Esophagus squamous epithelium (tissue), 5 donors: ENCODE measurements around the gene ANXA11. TPM values are rescaled to one million over a fixed set of nuclear protein-coding genes. Genes with fewer than 3 reads are reported as not detected.
"Not testable (repeated sequence)": the region's sequence is repeated elsewhere in the genome, so short reads cannot be mapped to it uniquely, and the experiment has no call there.

Experiments used
- DNase-seq: peaks from one replicate; lab custom pipeline; 2025; lab: John Stamatoyannopoulos, UW
- H3K27ac ChIP-seq, 4 donors: fragments of 200-600 bp; sonication (generic); one replicate each; pipeline ENCODE4 v1.5.1; 2016 to 2019; ENCODE audit warnings: mild to moderate bottlenecking in 1 of 4
- H3K27me3 ChIP-seq, 4 donors: fragments of 200-600 bp; sonication (generic); 1 replicate in 3 of 4; 2 replicates in 1 of 4; pipeline versions ENCODE4 v1.5.1 to v1.6.0; 2017 to 2021; ENCODE audit warnings: antibody characterized with exemption in 1 of 4
- H3K36me3 ChIP-seq, 3 donors: fragments of 200-600 bp; sonication (generic); one replicate each; pipeline ENCODE4 v1.5.1; 2016 to 2019
- H3K4me1 ChIP-seq, 3 donors: fragments of 200-600 bp; sonication (generic); one replicate each; pipeline ENCODE4 v1.5.1; 2017 to 2019
- H3K4me3 ChIP-seq, 4 donors: fragments of 200-600 bp; sonication (generic); 1 replicate in 3 of 4; 2 replicates in 1 of 4; pipeline ENCODE4 v1.5.1; 2016 to 2019; ENCODE audit warnings: mild to moderate bottlenecking in 2 of 4, moderate library complexity in 1 of 4
- H3K9me3 ChIP-seq, 3 donors: fragments of 200-600 bp; sonication (generic); one replicate each; pipeline ENCODE4 v1.5.1; 2016 to 2019
- POLR2A ChIP-seq, 4 donors: fragments of 450-650 bp; IDR thresholded peaks; one replicate each; pipeline ENCODE4 v1.6.1; 2017; ENCODE audit warnings: antibody characterized with exemption in 4 of 4, mild to moderate bottlenecking in 4 of 4, moderate library complexity in 3 of 4
- WGBS, 2 donors: methylation state at CpG; one replicate each; pipeline ENCODE4 v1.1.5; 2018; 5-methylcytosine and 5-hydroxymethylcytosine counted together
- intact Hi-C: fragments of 100-400 bp; cut with DNase I; formaldehyde crosslinking; loops from one replicate; pipeline ENCODE4 v1.15.0; 2022
- total RNA-seq, 4 donors: library from RNA; depleted of rRNA; stranded (reverse); fragments of >200 nt; gene quantifications; one replicate each; pipeline ENCODE4 v1.1.0, GENCODE V29; 2016
- TF ChIP-seq, protein P1 (sequence below), 6 experiments: fragments of 450-650 bp in 4 of 6; fragments of 200-600 bp in 2 of 6; sonication (generic) in 2 of 6; IDR thresholded peaks; one replicate each; pipeline ENCODE4 v1.5.1; 2016 to 2019; ENCODE audit warnings: antibody characterized with exemption in 6 of 6, mild to moderate bottlenecking in 4 of 6, moderate library complexity in 4 of 6
- donor health status: DM: yes; HTN: yes; CAD: no.

Gene ANXA11
- total RNA-seq, 4 donors from 2014 or later = 131 to 243 (median 163) TPM

DNA sequence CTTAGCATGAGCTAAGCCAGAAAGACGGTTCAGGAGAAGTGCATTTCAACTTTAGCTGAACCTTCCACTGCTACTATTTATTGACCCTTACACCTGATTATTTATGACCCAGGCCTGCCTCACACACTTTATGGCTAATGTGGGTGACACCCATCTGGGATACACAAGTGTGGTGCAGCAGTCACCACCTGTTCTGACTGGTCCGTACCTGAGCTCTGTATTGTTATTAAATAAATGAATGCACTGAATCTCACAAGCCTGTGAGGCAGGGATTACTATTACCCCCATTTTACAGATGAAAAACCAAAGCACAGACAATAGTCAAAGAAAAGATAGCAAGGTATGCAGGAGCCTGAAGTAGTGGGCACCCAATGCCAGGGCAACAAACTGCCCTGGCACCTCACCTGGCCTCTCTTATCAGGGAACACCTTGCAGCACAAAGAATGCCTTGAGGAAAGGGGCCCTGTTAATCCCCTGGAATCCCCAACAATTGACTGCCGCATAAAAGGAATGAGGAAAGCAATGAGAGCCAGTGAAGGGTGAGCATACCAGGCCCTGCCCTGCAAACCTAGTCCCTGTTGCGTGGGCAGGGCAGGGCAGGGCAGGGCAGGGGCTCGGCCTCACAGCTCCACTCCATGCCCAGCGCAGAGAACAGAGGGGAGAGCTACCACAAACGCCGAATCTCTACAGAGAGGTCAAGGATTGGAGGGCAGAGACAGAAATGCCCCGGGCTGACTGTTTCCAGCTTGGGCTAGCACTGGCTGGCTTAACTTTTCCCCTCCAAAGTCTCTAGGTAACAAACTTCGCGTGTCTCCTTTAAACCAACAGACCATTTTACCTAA is 1.3 kb downstream of the ANXA11 start:
- 2 to 7% methylated on average over 10 to 11 of the region's 11 CpGs for WGBS, 2 donors
- H3K27me3 ChIP-seq = no peaks in the 10 kb centered on the region
- TF ChIP-seq, protein P1, sequence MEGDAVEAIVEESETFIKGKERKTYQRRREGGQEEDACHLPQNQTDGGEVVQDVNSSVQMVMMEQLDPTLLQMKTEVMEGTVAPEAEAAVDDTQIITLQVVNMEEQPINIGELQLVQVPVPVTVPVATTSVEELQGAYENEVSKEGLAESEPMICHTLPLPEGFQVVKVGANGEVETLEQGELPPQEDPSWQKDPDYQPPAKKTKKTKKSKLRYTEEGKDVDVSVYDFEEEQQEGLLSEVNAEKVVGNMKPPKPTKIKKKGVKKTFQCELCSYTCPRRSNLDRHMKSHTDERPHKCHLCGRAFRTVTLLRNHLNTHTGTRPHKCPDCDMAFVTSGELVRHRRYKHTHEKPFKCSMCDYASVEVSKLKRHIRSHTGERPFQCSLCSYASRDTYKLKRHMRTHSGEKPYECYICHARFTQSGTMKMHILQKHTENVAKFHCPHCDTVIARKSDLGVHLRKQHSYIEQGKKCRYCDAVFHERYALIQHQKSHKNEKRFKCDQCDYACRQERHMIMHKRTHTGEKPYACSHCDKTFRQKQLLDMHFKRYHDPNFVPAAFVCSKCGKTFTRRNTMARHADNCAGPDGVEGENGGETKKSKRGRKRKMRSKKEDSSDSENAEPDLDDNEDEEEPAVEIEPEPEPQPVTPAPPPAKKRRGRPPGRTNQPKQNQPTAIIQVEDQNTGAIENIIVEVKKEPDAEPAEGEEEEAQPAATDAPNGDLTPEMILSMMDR (IDR thresholded peaks at IDR 0.05) = no peak
- TF ChIP-seq POLR2A (IDR thresholded peaks at IDR 0.05) = peak in 3 of 4 donors; percentile 63 to 90 (median 76)
- peaks cover 48 to 94% (median 59%) of the 10 kb centered on the region in 3 donors for H3K4me1 ChIP-seq
- H3K36me3 ChIP-seq = peaks cover 0 to 11% (median 0%) of the 10 kb centered on the region in 3 donors
- intact Hi-C loops = no loop called here
- DNase-seq = no peak
- peak overlapping the region; percentile 66 to 95 (median 89) for H3K4me3 ChIP-seq
- H3K27ac ChIP-seq = peak overlapping the region; percentile 98 to 100 (median 100)
- no peaks in the 10 kb centered on the region for H3K9me3 ChIP-seq

DNA sequence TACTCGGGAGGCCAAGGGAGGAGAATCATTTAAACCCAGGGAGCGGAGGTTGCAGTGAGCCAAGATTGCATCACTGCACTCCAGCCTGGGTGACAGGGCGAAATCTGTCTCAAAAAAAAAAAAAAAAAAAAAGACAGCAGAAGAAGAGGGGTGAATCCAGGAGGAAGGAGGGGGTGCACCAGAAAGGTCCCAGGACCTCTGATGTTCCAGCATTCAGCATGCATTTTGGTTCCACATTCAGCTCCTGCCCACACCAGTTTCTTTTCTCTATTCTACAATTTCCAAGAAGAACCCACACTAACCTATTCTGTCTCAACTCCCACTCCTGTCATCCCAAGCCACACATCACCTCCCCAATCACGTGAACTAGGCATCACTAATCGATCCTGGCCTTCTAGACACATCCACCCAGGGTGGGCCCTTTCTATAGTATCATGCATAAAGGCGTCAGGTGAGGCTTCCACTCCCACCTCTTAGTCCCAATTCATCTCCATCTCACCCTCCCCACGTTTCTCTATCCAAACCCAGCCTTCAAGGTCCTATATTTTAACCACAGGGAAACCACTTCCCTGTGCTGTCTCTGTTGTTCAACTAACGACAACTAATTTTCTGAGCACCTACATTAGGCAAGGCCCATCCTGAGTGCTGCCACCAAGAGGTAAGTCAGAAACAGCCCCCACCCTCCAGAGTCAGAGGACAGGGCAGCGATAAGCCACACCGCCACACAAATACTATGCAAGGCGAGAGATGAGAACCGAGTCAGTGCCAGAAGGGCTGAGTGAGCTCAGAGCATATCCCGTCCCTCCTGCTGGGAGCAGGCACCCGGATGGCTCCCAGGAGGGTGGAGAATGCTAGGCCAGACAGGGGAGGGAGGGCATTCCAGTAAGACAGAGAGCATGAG is 2.2 kb downstream of the ANXA11 start:
- WGBS, 2 donors = 19% methylated on average over 12 to 14 of the region's 14 CpGs
- intact Hi-C loops = no loop called here
- H3K4me1 ChIP-seq = peaks cover 51 to 95% (median 68%) of the 10 kb centered on the region in 3 donors
- no peaks in the 10 kb centered on the region for H3K9me3 ChIP-seq
- H3K36me3 ChIP-seq = peaks cover 0 to 11% (median 0%) of the 10 kb centered on the region in 3 donors
- TF ChIP-seq POLR2A (IDR thresholded peaks at IDR 0.05) = peak in 2 of 4 donors; percentile 11 to 57
- TF ChIP-seq, protein P1 (IDR thresholded peaks at IDR 0.05) = peak in 1 of 6 experiments; percentile 19
- no peak for DNase-seq
- peak overlapping the region; percentile 98 to 100 (median 100) for H3K27ac ChIP-seq
- peak overlapping the region; percentile 66 to 95 (median 89) for H3K4me3 ChIP-seq
- H3K27me3 ChIP-seq = no peaks in the 10 kb centered on the region

DNA sequence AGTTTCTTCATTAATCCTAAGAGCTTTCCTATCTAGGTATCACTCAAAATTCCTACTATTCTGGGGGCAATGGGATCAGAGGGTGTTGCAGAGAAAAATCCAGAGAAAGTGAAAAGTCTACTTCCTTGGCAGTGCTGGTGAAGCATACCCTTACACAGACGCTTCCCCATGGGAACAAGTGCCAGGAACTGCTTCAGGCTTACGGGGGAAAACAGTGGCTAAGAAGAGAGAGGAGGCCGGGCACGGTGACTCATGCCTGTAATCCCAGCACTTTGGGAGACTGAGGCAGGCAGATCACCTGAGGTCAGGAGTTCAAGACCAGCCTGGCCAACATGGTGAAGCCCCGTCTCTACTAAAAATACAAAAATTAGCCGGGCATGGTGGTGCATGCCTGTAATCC is 2.8 kb downstream of the ANXA11 start:
- Histone ChIP-seq H3K4me1 (peaks cover 58 to 95% (median 67%) of the 10 kb centered on the region in 3 donors), H3K36me3 (peaks cover 0 to 11% (median 0%) of the 10 kb centered on the region in 3 donors), H3K27ac (peak overlapping the region; percentile 77 to 100 (median 99)), H3K4me3 (peak overlapping the region in 3 of 4 donors; percentile 66 to 95 (median 91))
- DNase-seq, intact Hi-C loops, H3K9me3 ChIP-seq, H3K27me3 ChIP-seq: not testable (repeated sequence)
- 22 to 32% methylated on average over 5 of the region's 6 CpGs for WGBS, 2 donors

DNA sequence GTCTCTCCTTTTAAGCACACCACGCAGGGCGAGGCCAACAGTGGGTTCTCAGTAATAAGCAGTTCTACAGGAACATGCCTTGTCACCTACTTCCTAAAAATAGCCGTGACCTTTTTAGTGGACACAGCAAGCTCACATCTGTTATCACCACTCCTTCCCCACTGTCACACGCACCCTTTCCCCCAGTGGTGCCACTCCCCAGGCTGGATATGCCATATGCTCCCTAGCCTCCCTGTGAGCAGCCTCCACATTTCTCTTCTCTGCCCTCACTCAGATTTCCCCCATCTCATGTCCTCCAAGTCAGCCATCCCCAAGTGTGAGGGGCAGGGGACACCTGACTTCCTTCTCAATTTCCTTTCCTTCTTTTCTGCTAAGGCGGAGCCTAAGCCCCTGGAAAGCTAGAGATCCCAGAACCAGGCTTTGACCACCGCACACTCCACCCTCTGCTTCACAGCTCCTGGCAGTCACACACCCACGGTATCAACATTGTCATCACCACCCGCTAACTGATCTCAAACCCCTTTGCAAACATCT is 3.7 kb downstream of the ANXA11 start:
- TF ChIP-seq, protein P1 (IDR thresholded peaks at IDR 0.05) = no peak
- TF ChIP-seq POLR2A (IDR thresholded peaks at IDR 0.05) = no peak
- intact Hi-C loops = no loop called here
- Histone ChIP-seq H3K36me3 (peaks cover 0 to 11% (median 0%) of the 10 kb centered on the region in 3 donors), H3K27ac (peak overlapping the region; percentile 77 to 100 (median 99)), H3K4me3 (peak overlapping the region in 2 of 4 donors; percentile 91 to 95), H3K4me1 (peaks cover 63 to 95% (median 71%) of the 10 kb centered on the region in 3 donors), H3K27me3 (no peaks in the 10 kb centered on the region), H3K9me3 (no peaks in the 10 kb centered on the region)
- no peak for DNase-seq
- WGBS, 2 donors = 69 to 81% methylated on average over 8 of the region's 8 CpGs

DNA sequence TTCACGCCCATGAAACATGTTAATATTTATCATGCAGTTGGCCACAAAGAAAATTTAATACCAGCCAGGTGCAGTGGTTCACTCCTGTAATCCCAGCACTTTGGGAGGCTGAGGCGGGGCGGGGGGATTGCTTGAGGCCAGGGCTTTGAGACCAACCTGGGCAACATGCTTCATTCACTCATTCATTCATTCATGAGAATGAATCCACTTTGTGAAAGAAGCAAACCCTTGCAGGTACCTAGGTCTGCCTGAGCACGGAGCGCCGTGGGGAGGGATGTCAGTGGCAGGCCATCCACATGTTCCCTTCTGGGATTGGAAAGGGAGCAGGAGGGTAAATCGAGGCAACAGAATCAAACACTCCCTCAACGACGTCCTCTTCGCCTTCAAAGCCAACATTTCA is 4.7 kb downstream of the ANXA11 start:
- intact Hi-C loops = no loop called here
- 85 to 89% methylated on average over 10 of the region's 10 CpGs for WGBS, 2 donors
- peak overlapping the region; percentile 33 to 100 (median 88) for H3K27ac ChIP-seq
- TF ChIP-seq POLR2A (IDR thresholded peaks at IDR 0.05) = no peak
- TF ChIP-seq, protein P1 (IDR thresholded peaks at IDR 0.05) = no peak
- H3K4me1 ChIP-seq = peaks cover 62 to 95% (median 71%) of the 10 kb centered on the region in 3 donors
- peak overlapping the region in 1 of 4 donors; percentile 3 for H3K4me3 ChIP-seq
- H3K9me3 ChIP-seq = no peaks in the 10 kb centered on the region
- H3K27me3 ChIP-seq = no peaks in the 10 kb centered on the region
- no peak for DNase-seq
- H3K36me3 ChIP-seq = peaks cover 0 to 11% (median 0%) of the 10 kb centered on the region in 3 donors
